Adrenal gland (tissue), 12 donors: Measurements from ENCODE around the gene AKAP5. TPM values are rescaled to one million over a fixed set of nuclear protein-coding genes. Genes with fewer than 3 reads are reported as not detected.

Experiments
- polyA plus RNA-seq, 3 donors: library from polyadenylated mRNA; stranded (reverse); fragments of 200-250 nt in 2 of 3; fragments of 350-450 nt in 1 of 3; fragmentation: Illumina TruSeq in 1 of 3; extraction: RNeasy Lipid Tissue Mini Kit (QIAGEN cat#74804) in 1 of 3; gene quantifications; one replicate each; pipeline ENCODE4 v1.2.3, GENCODE V29; 2013 to 2014
- total RNA-seq, 9 donors: library from RNA; depleted of rRNA in 4 of 9; stranded (reverse); fragments of >200 nt in 4 of 9; fragments of 120-200 nt in 1 of 9; fragmentation: NEBNext Ultra II Directional in 1 of 9; extraction: Animal tissue kit (Norgen Biotek cat#: 25700) in 1 of 9; gene quantifications; one replicate each; pipeline versions ENCODE4 v1.1.0 to v1.2.4, GENCODE V29; 2013 to 2023
- donor health status: healthy with polysubstance abuse.
- donor health status: Bipolar disorder and iron deficiency.
- donor health status: DM: yes; HTN: yes; CAD: no.
- donor health status: DM: no; HTN: no; CAD: no.
- donor health status: DM: no; HTN: no; CAD: no.
- donor health status: DM: yes; HTN: yes; CAD: no.

The AKAP5 gene
- total and polyA plus RNA-seq, 12 donors, result 0.06 to 0.78 (median 0.26) TPM

Other genes starting within 250 kb of the AKAP5 start
- gene ESR2, start 171.1 kb upstream of the AKAP5 start, total RNA-seq, result 10 to 100 TPM in 7 of 9 donors, 1 to 10 TPM in 2; 4.3 to 36.0 (median 21.9) TPM
- gene ESR2, start 171.1 kb upstream of the AKAP5 start, polyA plus RNA-seq, result 1 to 10 TPM; 3.0 to 6.1 (median 5.0) TPM
- gene MTHFD1, start 77.1 kb upstream of the AKAP5 start, total RNA-seq, result 10 to 100 TPM; 14.9 to 66.4 (median 36.2) TPM
- 10 to 100 TPM; 32.8 to 59.2 (median 39.9) TPM for gene MTHFD1, start 77.1 kb upstream of the AKAP5 start, polyA plus RNA-seq
- 10 to 100 TPM in 6 of 9 donors, 1 to 10 TPM in 3; 4.4 to 17.2 (median 12.4) TPM for gene ZBTB25, start 38.3 kb downstream of the AKAP5 start, total RNA-seq
- 10 to 100 TPM in 1 of 3 donors, 1 to 10 TPM in 2; 5.7 to 11.6 (median 9.5) TPM for gene ZBTB25, start 38.3 kb downstream of the AKAP5 start, polyA plus RNA-seq
- 10 to 100 TPM; 19.8 to 38.1 (median 31.4) TPM for gene ZBTB1, start 39.3 kb downstream of the AKAP5 start, total RNA-seq
- gene ZBTB1, start 39.3 kb downstream of the AKAP5 start, polyA plus RNA-seq, result 10 to 100 TPM; 15.1 to 25.9 (median 19.4) TPM
- gene HSPA2, start 75.2 kb downstream of the AKAP5 start, total RNA-seq, result 10 to 100 TPM in 5 of 9 donors, 1 to 10 TPM in 4; 3.5 to 74.6 (median 16.5) TPM
- 1 to 10 TPM; 3.4 to 7.2 (median 5.1) TPM for gene HSPA2, start 75.2 kb downstream of the AKAP5 start, polyA plus RNA-seq
- 1 to 10 TPM in 4 of 9 donors, under 1 TPM in 5; 0.27 to 2.0 (median 0.95) TPM for gene PPP1R36, start 84.5 kb downstream of the AKAP5 start, total RNA-seq
- gene PPP1R36, start 84.5 kb downstream of the AKAP5 start, polyA plus RNA-seq, result 1 to 10 TPM in 1 of 3 donors, under 1 TPM in 2; 0.67 to 2.2 (median 0.90) TPM
- 10 to 100 TPM in 2 of 9 donors, 1 to 10 TPM in 7; 2.7 to 11.7 (median 8.4) TPM for gene PLEKHG3, start 238.9 kb downstream of the AKAP5 start, total RNA-seq
- gene PLEKHG3, start 238.9 kb downstream of the AKAP5 start, polyA plus RNA-seq, result 10 to 100 TPM in 1 of 3 donors, 1 to 10 TPM in 2; 3.0 to 10.1 (median 9.5) TPM